AG20443 (cell line): ENCODE data around the gene PSMD12.

Experiments used
- DNase-seq: peaks from one replicate; pipeline ENCODE4 v3.0.0; 2012; ENCODE audit warnings: low spot score, mixed read lengths

PSMD12 gene

GRCh38 chr17:67386965-67387551 is 20.7 kb upstream of the PSMD12 start:
- DNase-seq = peak; percentile 63

GRCh38 chr17:67385122-67385988 is 19.0 kb upstream of the PSMD12 start:
- no peak for DNase-seq

- DNase-seq = no peak
These were observed 15.5 kb upstream of the PSMD12 start for GRCh38 chr17:67381929-67382257.

- no peak for DNase-seq
These were observed 12.9 kb upstream of the PSMD12 start for GRCh38 chr17:67379251-67379630.

- peak; percentile 86 for DNase-seq
These were observed 12.3 kb upstream of the PSMD12 start for GRCh38 chr17:67378454-67379250.

- DNase-seq = peak; percentile 52
These were observed 11.4 kb upstream of the PSMD12 start for GRCh38 chr17:67377488-67378453.

- DNase-seq = peak; percentile 92
These were observed 10.5 kb upstream of the PSMD12 start, which contains the start of gene PITPNC1 for GRCh38 chr17:67376737-67377487. PITPNC1 (plus strand) TSS chr17:67377281.

- peak; percentile 41 for DNase-seq
These were observed 10.0 kb upstream of the PSMD12 start for GRCh38 chr17:67376415-67376736.

- no peak for DNase-seq
These were observed 9.3 kb upstream of the PSMD12 start for GRCh38 chr17:67375716-67376115.

GRCh38 chr17:67375054-67375427 is 8.7 kb upstream of the PSMD12 start:
- no peak for DNase-seq

GRCh38 chr17:67374329-67375053 is 8.1 kb upstream of the PSMD12 start:
- DNase-seq = peak; percentile 83

GRCh38 chr17:67372751-67373150 is 6.4 kb upstream of the PSMD12 start:
- no peak for DNase-seq

GRCh38 chr17:67369676-67370075 is 3.3 kb upstream of the PSMD12 start:
- no peak for DNase-seq

GRCh38 chr17:67365738-67366192 is 612 bp downstream of the PSMD12 start:
- peak; percentile 33 for DNase-seq

- DNase-seq = no peak
These were observed 1.3 kb downstream of the PSMD12 start for GRCh38 chr17:67364847-67365737.

- DNase-seq = no peak
These were observed 4.2 kb downstream of the PSMD12 start for GRCh38 chr17:67362173-67362572.

GRCh38 chr17:67360880-67361279 is 5.5 kb downstream of the PSMD12 start:
- no peak for DNase-seq

GRCh38 chr17:67359960-67360791 is 6.2 kb downstream of the PSMD12 start:
- DNase-seq = no peak
